Measurements from ENCODE around the gene NFU1.

Gene NFU1

GRCh38 chr2:69393963-69394362 is 43.3 kb downstream of the NFU1 start:
- Mint-ChIP-seq H3K4me1 (peaks cover 7% of the 10 kb centered on the region), H3K27ac (no peak overlapping the region), H3K4me3 (no peak overlapping the region), H3K36me3 (ENCODE audit: low read depth) (peaks cover 49% of the 10 kb centered on the region), H3K9me3 (no peaks in the 10 kb centered on the region), H3K27me3 (ENCODE audit: low read depth, poor library complexity) (no peaks in the 10 kb centered on the region)
- DNase-seq = no peak
- no peak for TF ChIP-seq CTCF (IDR thresholded peaks at IDR 0.05)

- Mint-ChIP-seq H3K27me3 (ENCODE audit: low read depth, poor library complexity) (no peaks in the 10 kb centered on the region), H3K4me3 (no peak overlapping the region), H3K9me3 (no peaks in the 10 kb centered on the region), H3K27ac (no peak overlapping the region), H3K4me1 (peaks cover 32% of the 10 kb centered on the region), H3K36me3 (ENCODE audit: low read depth) (peaks cover 21% of the 10 kb centered on the region)
- no peak for DNase-seq
- no peak for TF ChIP-seq CTCF (IDR thresholded peaks at IDR 0.05)
These were observed 46.8 kb downstream of the NFU1 start for GRCh38 chr2:69390471-69390870.

- Mint-ChIP-seq H3K27me3 (ENCODE audit: low read depth, poor library complexity) (no peaks in the 10 kb centered on the region), H3K9me3 (no peaks in the 10 kb centered on the region), H3K4me3 (no peak overlapping the region), H3K4me1 (peaks cover 32% of the 10 kb centered on the region), H3K36me3 (ENCODE audit: low read depth) (peaks cover 19% of the 10 kb centered on the region), H3K27ac (no peak overlapping the region)
- TF ChIP-seq CTCF (IDR thresholded peaks at IDR 0.05) = no peak
- no peak for DNase-seq
These were observed 47.2 kb downstream of the NFU1 start for GRCh38 chr2:69390001-69390400.

- DNase-seq = no peak
These were observed 48.0 kb downstream of the NFU1 start for GRCh38 chr2:69389271-69389670.

GRCh38 chr2:69387770-69388481 is 49.3 kb downstream of the NFU1 start:
- H3K27me3 Mint-ChIP-seq (ENCODE audit: low read depth, poor library complexity) = no peaks in the 10 kb centered on the region
- peak overlapping the region; percentile 92 for H3K4me3 Mint-ChIP-seq
- peak overlapping the region; percentile 94 for H3K27ac Mint-ChIP-seq
- peaks cover 11% of the 10 kb centered on the region for H3K36me3 Mint-ChIP-seq (ENCODE audit: low read depth)
- no peaks in the 10 kb centered on the region for H3K9me3 Mint-ChIP-seq
- H3K4me1 Mint-ChIP-seq = peaks cover 38% of the 10 kb centered on the region
- TF ChIP-seq CTCF (IDR thresholded peaks at IDR 0.05) = no peak
- DNase-seq = no peak

More at GRCh38 chr2:69389271-69389670, 48.0 kb downstream of the NFU1 start:
- Mint-ChIP-seq H3K27ac (no peak overlapping the region), H3K4me1 (peaks cover 32% of the 10 kb centered on the region), H3K4me3 (no peak overlapping the region), H3K27me3 (ENCODE audit: low read depth, poor library complexity) (no peaks in the 10 kb centered on the region), H3K9me3 (no peaks in the 10 kb centered on the region), H3K36me3 (ENCODE audit: low read depth) (peaks cover 13% of the 10 kb centered on the region)
- no peak for TF ChIP-seq CTCF (IDR thresholded peaks at IDR 0.05)

Data from nephron progenitor cell (in vitro differentiated cells).